ENCODE results near the gene SNX22.
A peak's percentile ranks its signal among the peaks of the same experiment; 100 is the strongest.
"Not testable (repeated sequence)": the region's sequence is repeated elsewhere in the genome, so short reads cannot be mapped to it uniquely, and the experiment has no call there.

SNX22 gene

DNA sequence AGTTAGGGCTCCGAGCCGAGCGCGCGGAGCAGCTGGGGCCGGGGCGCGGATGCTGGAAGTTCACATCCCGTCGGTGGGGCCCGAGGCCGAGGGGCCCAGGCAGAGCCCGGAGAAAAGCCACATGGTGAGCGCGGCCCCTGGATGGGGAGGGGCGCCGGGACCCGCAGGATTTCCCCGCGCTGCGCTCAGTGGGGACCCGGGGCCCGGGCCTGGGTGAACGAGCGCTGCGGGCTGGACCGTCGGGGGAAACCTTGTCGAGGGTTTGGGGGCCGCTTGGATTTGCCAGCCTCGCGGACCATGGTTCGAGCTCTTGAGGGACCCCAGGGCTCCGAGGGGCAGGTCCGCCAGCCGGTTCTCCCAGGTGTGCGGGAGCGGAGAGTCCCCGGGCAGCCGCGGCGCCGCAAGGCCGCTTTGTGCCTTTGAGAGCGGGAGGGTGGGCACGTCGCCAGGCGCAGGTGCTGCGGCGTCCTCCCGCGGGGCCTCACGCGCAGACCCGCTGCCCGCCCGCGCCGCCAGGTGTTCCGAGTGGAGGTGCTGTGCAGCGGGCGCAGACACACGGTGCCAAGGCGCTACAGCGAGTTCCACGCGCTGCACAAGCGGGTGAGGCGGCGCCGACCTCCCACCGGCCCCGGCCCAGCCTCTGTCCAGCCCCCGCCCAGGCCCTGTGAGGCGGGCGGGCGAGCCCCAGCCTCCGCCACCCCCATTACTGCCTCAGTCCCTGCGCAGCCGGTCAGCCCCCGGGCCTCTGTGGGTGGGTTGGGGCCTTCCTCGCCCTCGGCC lies at the start of gene SNX22:
Gene SNX22 (plus strand): TSS at position 5 of the 780 bp plus-strand sequence. CDS start 45 bp downstream, at position 50.
- no CpG with 5 or more reads among the region's 83 CpGs for WGBS (ENCODE audit: insufficient coverage, insufficient read length)
- no peak within 1 kb of the TSS for H3K27ac ChIP-seq (ENCODE audit: low read length)
- no peak for DNase-seq (ENCODE audit: low read depth, low spot score)
- H3K9me3 ChIP-seq (ENCODE audit: control insufficient read depth, insufficient read depth, low read length), result no peaks in the 10 kb centered on the region
- peaks cover 6% of the 10 kb centered on the region for H3K27me3 ChIP-seq (ENCODE audit: control insufficient read depth, insufficient read depth, low read length)
- H3K4me3 ChIP-seq (ENCODE audit: low read length), result peak within 1 kb of the TSS; percentile 67; the same call in 1 of the 2 replicates
- H3K36me3 ChIP-seq (ENCODE audit: control insufficient read depth, insufficient read depth, low read length), result peaks cover 20% of the 10 kb centered on the region
- H3K4me1 ChIP-seq (ENCODE audit: control insufficient read depth, insufficient read depth, low read length), result peaks cover 4% of the 10 kb centered on the region

DNA sequence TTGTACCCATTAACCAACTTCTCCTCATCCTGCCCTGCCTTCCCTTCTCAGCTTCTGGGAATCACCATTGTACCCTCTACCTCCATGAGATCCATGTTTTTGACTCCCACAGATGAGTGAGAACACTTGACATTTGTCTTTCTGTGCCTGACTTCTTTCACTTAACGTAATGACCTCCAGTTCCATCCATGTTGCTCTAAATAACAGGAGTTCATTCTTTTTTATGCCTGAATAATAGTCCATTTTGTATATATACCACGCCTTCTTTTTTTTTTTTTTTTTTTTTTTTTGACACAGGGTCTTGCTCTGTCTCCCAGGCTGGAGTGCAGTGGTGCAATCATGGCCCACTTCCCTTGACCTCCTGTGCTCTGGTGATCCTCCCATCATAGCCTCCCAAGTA lies 49.0 kb upstream of the SNX22 start:
- Histone ChIP-seq H3K9me3 (ENCODE audit: control insufficient read depth, insufficient read depth, low read length) (no peaks in the 10 kb centered on the region), H3K36me3 (ENCODE audit: control insufficient read depth, insufficient read depth, low read length) (no peaks in the 10 kb centered on the region), H3K4me3 (ENCODE audit: low read length) (no peak overlapping the region), H3K4me1 (ENCODE audit: control insufficient read depth, insufficient read depth, low read length) (no peaks in the 10 kb centered on the region), H3K27ac (ENCODE audit: low read length) (no peak overlapping the region), H3K27me3 (ENCODE audit: control insufficient read depth, insufficient read depth, low read length) (no peaks in the 10 kb centered on the region)
- DNase-seq (ENCODE audit: low read depth, low spot score), result no peak
- no CpG with 5 or more reads among the region's 2 CpGs for WGBS (ENCODE audit: insufficient coverage, insufficient read length)

DNA sequence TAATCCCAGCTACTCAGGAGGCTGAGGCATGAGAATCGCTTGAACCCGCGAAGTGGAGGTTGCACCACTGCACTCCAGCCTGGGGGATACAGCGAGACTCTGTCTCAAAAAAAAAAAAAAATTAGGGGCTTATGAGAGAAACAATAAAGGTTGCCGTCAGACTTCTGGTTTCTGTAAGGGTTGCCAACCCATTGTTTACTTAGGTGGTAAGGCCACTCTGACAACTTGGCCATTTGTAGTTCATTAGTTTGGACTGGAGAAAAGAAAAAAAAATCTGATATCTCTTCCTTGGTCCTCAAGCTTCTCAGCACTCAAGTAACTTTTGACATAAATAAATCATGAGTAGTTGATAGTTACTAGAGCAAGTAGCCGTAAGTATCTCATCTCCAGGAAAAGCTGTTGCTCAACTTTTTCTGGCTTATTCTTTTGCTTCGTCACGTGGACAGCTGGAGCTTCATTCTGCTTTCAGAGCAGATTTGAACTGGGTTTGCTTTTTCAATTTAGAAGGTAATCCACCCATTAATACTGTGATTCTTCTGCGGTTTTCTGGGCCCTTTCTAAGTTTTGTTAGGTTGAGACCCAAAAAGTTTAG lies 46.3 kb upstream of the SNX22 start:
- H3K4me3 ChIP-seq (ENCODE audit: low read length), result no peak overlapping the region
- H3K9me3 ChIP-seq (ENCODE audit: control insufficient read depth, insufficient read depth, low read length), result no peaks in the 10 kb centered on the region
- H3K4me1 ChIP-seq (ENCODE audit: control insufficient read depth, insufficient read depth, low read length), result no peaks in the 10 kb centered on the region
- no peak for DNase-seq (ENCODE audit: low read depth, low spot score)
- no peak overlapping the region for H3K27ac ChIP-seq (ENCODE audit: low read length)
- no peaks in the 10 kb centered on the region for H3K27me3 ChIP-seq (ENCODE audit: control insufficient read depth, insufficient read depth, low read length)
- no peaks in the 10 kb centered on the region for H3K36me3 ChIP-seq (ENCODE audit: control insufficient read depth, insufficient read depth, low read length)
- no CpG with 5 or more reads among the region's 9 CpGs for WGBS (ENCODE audit: insufficient coverage, insufficient read length)

DNA sequence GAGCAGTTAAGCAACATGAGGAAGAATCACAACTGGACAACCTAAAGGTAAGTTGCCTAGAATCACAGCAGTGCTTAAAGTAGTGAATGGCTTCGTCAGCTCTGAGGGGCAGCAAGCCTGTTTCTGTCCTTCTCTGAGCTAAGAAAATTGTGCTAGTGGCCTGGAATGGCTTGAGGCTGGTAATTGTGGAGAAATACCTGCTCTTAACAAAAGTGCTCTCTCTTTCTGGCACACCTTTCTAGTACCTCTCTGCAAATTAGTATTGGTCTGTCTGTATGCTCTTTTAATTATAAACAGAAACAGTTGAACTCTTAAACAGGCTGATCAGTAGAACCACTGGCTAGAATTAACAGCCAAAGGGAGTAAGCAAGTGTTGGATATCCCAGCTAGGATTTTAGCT lies 44.2 kb upstream of the SNX22 start:
- Histone ChIP-seq H3K27ac (ENCODE audit: low read length) (no peak overlapping the region), H3K4me3 (ENCODE audit: low read length) (no peak overlapping the region), H3K27me3 (ENCODE audit: control insufficient read depth, insufficient read depth, low read length) (no peaks in the 10 kb centered on the region), H3K9me3 (ENCODE audit: control insufficient read depth, insufficient read depth, low read length) (no peaks in the 10 kb centered on the region), H3K36me3 (ENCODE audit: control insufficient read depth, insufficient read depth, low read length) (no peaks in the 10 kb centered on the region), H3K4me1 (ENCODE audit: control insufficient read depth, insufficient read depth, low read length) (no peaks in the 10 kb centered on the region)
- no peak for DNase-seq (ENCODE audit: low read depth, low spot score)
- no CpG with 5 or more reads among the region's 1 CpG for WGBS (ENCODE audit: insufficient coverage, insufficient read length)

DNA sequence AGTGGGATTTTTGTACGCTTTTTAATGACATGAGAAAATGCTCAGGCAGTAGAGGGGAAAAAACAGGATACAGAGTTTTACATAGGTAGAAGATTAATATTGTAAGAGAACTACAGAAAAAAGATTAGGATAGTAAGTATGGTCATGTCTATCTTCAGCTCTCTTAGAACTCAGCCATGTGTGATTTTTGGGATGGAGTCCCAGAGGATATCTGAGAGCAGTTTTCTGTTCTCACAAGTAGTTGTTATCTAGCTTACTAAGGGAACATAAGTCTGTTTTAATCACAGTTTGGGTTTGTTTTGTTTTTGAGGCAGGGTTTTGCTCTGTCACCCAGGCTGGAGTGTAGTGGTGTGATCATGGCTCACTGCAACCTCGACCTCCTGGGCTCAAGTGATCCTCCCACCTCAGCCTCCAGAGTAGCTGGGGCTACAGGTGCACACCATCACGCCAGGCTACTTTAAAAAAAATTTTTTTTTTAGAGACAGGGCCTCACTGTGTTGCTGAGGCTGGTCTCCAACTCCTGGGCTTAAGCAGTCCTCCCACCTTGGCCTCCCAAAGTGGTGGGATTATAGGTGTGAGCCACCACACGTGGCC lies 41.3 kb upstream of the SNX22 start:
- H3K27me3 ChIP-seq (ENCODE audit: control insufficient read depth, insufficient read depth, low read length); H3K4me3 ChIP-seq (ENCODE audit: low read length); H3K36me3 ChIP-seq (ENCODE audit: control insufficient read depth, insufficient read depth, low read length); H3K4me1 ChIP-seq (ENCODE audit: control insufficient read depth, insufficient read depth, low read length); H3K27ac ChIP-seq (ENCODE audit: low read length); DNase-seq (ENCODE audit: low read depth, low spot score); H3K9me3 ChIP-seq (ENCODE audit: control insufficient read depth, insufficient read depth, low read length): not testable (repeated sequence)
- no CpG with 5 or more reads among the region's 4 CpGs for WGBS (ENCODE audit: insufficient coverage, insufficient read length)

DNA sequence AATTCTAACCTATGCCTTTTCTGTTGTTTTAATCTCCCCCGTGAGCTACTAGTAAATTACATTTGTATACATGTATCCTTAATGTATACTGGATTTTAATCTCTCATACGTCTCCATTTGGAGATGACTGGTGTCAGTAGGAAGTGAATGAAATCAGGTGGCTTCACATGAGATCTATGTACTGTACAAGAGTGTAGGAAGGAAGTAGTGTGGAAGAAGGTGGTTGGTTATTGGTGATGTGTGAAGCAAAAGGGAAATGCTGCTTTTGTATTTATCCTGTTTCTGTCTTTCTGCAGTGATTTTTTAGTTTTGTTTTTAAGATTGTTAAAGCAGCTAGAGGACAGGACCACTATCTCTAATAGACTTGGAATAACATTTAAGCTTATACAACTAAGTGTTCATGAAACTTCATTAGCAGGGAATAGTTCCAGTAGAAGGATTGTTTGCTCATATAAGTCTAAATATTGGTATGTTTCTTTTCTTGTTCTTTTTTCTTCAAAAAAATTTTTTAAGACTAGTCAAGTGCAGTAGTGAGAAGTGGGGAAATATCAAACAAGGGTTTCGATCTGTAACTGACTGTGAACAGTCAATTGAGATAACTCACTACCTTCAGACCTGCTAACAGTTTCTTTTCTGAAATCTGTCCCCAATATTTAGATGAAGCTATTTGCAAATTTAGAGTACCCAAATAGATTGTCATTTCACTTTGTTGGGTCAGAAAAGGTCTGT lies 40.4 kb upstream of the SNX22 start:
- H3K36me3 ChIP-seq (ENCODE audit: control insufficient read depth, insufficient read depth, low read length), result no peaks in the 10 kb centered on the region
- H3K4me3 ChIP-seq (ENCODE audit: low read length), result no peak overlapping the region
- H3K4me1 ChIP-seq (ENCODE audit: control insufficient read depth, insufficient read depth, low read length), result no peaks in the 10 kb centered on the region
- no peaks in the 10 kb centered on the region for H3K9me3 ChIP-seq (ENCODE audit: control insufficient read depth, insufficient read depth, low read length)
- no peak overlapping the region for H3K27ac ChIP-seq (ENCODE audit: low read length)
- no peak for DNase-seq (ENCODE audit: low read depth, low spot score)
- no CpG with 5 or more reads among the region's 3 CpGs for WGBS (ENCODE audit: insufficient coverage, insufficient read length)
- H3K27me3 ChIP-seq (ENCODE audit: control insufficient read depth, insufficient read depth, low read length), result no peaks in the 10 kb centered on the region

DNA sequence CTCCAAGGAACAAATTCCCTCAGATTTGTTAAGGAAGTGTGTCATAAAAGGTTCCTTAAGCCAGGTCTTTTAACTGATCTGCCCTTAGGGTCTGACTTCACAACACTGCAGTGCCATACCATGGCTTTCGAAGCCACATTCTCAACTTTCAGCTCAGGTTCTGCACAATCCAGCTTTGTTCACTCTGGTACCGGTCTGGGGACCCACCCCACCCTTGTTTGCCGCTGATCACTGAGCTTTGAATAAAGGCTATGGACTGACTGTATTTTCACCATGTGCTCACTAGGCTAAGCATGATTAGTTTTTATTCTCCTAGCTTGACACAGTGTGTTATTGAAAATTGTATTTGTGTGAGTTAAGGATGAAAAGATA lies 39.9 kb upstream of the SNX22 start:
- no peaks in the 10 kb centered on the region for H3K36me3 ChIP-seq (ENCODE audit: control insufficient read depth, insufficient read depth, low read length)
- no peak overlapping the region for H3K27ac ChIP-seq (ENCODE audit: low read length)
- WGBS (ENCODE audit: insufficient coverage, insufficient read length), result no CpG with 5 or more reads among the region's 3 CpGs

DNA sequence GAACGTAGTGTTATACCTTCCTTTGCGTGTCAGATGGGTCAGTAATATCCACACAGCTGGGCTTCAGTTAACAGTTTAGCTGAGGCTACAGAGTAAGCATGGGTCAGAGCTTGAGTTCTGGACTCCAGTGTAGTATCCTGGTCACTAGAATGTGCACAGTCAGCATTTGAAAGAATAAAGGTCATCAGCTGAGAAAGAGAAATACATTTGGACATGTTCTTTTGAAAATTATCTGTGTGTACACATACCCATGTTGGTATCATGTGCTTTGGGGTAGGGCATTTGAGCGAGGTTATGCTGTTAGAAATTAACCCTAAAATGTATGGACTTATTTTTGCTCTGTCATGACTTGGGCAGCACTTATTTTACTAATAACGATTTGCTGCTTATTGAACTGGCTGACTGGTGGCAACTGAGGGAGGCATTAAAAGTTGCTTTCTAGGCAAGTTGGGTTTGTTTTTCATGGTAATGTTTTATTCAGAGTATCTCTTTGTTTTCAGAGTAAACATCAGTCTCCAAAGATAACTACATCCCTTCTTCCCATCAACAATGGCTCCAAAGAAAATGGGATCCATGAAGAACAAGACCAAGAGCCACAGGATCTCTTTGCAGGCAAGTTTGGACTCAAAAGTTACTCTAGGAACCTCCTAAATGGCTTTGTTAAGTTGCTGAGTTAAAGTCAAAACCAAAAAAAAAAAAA lies 39.3 kb upstream of the SNX22 start:
- H3K4me3 ChIP-seq (ENCODE audit: low read length), result no peak overlapping the region
- no peaks in the 10 kb centered on the region for H3K4me1 ChIP-seq (ENCODE audit: control insufficient read depth, insufficient read depth, low read length)
- no peak overlapping the region for H3K27ac ChIP-seq (ENCODE audit: low read length)
- H3K36me3 ChIP-seq (ENCODE audit: control insufficient read depth, insufficient read depth, low read length), result no peaks in the 10 kb centered on the region
- WGBS (ENCODE audit: insufficient coverage, insufficient read length), result 100% methylated on average over 2 of the region's 4 CpGs
- no peak for DNase-seq (ENCODE audit: low read depth, low spot score)
- H3K9me3 ChIP-seq (ENCODE audit: control insufficient read depth, insufficient read depth, low read length), result no peaks in the 10 kb centered on the region
- H3K27me3 ChIP-seq (ENCODE audit: control insufficient read depth, insufficient read depth, low read length), result no peaks in the 10 kb centered on the region

More for the DNA sequence above, 39.9 kb upstream of the SNX22 start:
- Histone ChIP-seq H3K27me3 (ENCODE audit: control insufficient read depth, insufficient read depth, low read length) (no peaks in the 10 kb centered on the region), H3K4me1 (ENCODE audit: control insufficient read depth, insufficient read depth, low read length) (no peaks in the 10 kb centered on the region), H3K9me3 (ENCODE audit: control insufficient read depth, insufficient read depth, low read length) (no peaks in the 10 kb centered on the region), H3K4me3 (ENCODE audit: low read length) (no peak overlapping the region)
- no peak for DNase-seq (ENCODE audit: low read depth, low spot score)

DNA sequence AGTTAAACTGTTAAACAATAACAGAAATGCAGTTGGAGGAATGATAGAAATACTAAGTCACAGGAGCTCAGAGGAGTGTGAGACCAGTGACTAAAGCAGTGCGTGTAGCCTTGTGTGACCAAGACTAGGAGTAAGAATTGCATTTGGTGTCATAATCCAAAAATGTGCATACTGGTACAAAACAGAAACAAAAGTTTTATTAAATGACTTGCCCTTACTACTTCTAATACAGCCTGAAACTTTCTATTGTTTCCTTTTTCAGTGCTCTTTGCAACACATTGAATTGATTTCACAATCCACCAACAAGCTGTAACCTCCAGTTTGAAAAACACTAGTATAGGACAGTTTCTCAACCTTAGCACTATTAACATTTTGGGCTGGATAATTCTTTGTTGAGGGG lies 38.6 kb upstream of the SNX22 start:
- no CpG with 5 or more reads among the region's 1 CpG for WGBS (ENCODE audit: insufficient coverage, insufficient read length)
- Histone ChIP-seq H3K4me1 (ENCODE audit: control insufficient read depth, insufficient read depth, low read length) (no peaks in the 10 kb centered on the region), H3K4me3 (ENCODE audit: low read length) (no peak overlapping the region), H3K27me3 (ENCODE audit: control insufficient read depth, insufficient read depth, low read length) (no peaks in the 10 kb centered on the region), H3K9me3 (ENCODE audit: control insufficient read depth, insufficient read depth, low read length) (no peaks in the 10 kb centered on the region), H3K27ac (ENCODE audit: low read length) (no peak overlapping the region), H3K36me3 (ENCODE audit: control insufficient read depth, insufficient read depth, low read length) (no peaks in the 10 kb centered on the region)
- DNase-seq (ENCODE audit: low read depth, low spot score), result no peak

Data from iPS DF 6.9 (cell line).